ENCODE measurements around the gene ZBTB43.

Gene ZBTB43

DNA sequence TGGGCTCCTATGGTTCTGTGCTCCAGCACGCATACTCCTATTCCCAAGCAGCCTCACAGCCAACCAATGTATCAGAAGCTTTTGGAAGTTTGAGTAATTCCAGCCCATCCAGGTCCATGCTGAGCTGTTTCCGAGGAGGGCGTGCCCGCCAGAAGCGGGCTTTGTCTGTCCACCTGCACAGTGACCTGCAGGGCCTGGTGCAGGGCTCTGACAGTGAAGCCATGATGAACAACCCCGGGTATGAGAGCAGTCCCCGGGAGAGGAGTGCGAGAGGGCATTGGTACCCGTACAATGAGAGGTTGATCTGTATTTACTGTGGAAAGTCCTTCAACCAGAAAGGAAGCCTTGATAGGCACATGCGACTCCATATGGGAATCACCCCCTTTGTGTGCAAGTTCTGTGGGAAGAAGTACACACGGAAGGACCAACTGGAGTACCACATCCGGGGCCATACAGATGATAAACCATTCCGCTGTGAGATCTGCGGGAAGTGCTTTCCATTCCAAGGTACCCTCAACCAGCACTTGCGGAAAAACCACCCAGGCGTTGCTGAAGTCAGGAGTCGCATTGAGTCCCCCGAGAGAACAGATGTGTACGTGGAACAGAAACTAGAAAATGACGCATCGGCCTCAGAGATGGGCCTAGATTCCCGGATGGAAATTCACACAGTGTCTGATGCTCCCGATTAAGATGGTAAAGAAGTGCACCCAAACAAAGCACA lies 75.5 kb downstream of the ZBTB43 start:
- Histone ChIP-seq H3K4me3 (ENCODE audit: insufficient read depth, low read length, poor library complexity, severe bottlenecking) (no peak overlapping the region), H3K9ac (ENCODE audit: low read length) (no peak overlapping the region), H3K79me2 (ENCODE audit: insufficient read depth, low read length) (no peaks in the 10 kb centered on the region), H3K27me3 (ENCODE audit: low read length) (no peaks in the 10 kb centered on the region), H2AFZ (ENCODE audit: low read depth, low read length, severe bottlenecking) (no peak overlapping the region), H3K9me2 (replicated peaks; ENCODE audit: insufficient read depth, low read length) (no peaks in the 10 kb centered on the region), H3F3A (ENCODE audit: insufficient read depth) (peaks cover 3% of the 10 kb centered on the region; the same call in 1 of the 2 replicates), H3K36me3 (ENCODE audit: low read length) (no peaks in the 10 kb centered on the region), H3K9me3 (ENCODE audit: insufficient read depth, low read length) (no peaks in the 10 kb centered on the region), H3K27ac (ENCODE audit: low read depth, low read length) (no peak overlapping the region), H4K20me1 (ENCODE audit: low read depth, low read length) (no peaks in the 10 kb centered on the region), H3K4me2 (ENCODE audit: low read depth, low read length, poor library complexity, severe bottlenecking) (no peak overlapping the region)
- TF ChIP-seq, protein P1, sequence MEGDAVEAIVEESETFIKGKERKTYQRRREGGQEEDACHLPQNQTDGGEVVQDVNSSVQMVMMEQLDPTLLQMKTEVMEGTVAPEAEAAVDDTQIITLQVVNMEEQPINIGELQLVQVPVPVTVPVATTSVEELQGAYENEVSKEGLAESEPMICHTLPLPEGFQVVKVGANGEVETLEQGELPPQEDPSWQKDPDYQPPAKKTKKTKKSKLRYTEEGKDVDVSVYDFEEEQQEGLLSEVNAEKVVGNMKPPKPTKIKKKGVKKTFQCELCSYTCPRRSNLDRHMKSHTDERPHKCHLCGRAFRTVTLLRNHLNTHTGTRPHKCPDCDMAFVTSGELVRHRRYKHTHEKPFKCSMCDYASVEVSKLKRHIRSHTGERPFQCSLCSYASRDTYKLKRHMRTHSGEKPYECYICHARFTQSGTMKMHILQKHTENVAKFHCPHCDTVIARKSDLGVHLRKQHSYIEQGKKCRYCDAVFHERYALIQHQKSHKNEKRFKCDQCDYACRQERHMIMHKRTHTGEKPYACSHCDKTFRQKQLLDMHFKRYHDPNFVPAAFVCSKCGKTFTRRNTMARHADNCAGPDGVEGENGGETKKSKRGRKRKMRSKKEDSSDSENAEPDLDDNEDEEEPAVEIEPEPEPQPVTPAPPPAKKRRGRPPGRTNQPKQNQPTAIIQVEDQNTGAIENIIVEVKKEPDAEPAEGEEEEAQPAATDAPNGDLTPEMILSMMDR (IDR thresholded peaks at IDR 0.05; ENCODE audit: insufficient read depth, low read length, poor library complexity, severe bottlenecking) = no peak
- no peak for TF ChIP-seq EZH2phosphoT487 (conservative IDR thresholded peaks at IDR 0.05; ENCODE audit: low read length)

DNA sequence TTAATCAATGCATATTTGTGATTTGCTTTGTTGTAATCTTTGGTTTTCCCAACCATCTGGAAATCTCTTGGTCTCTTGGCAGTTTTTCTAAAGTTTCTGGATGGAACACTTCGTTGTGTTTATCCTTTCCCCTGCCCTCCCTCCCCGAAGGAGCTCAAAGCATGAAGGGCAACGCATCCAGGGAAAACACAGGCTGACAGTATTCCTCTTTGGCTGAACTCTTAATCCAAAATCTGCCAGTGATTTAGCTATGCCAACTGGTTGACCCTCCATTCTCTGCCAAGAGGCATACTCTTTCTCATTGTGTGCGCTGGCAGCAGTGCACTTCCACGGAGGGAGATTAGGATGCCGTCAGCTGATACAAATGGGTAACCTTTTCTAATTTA lies 76.1 kb downstream of the ZBTB43 start:
- H3F3A ChIP-seq (ENCODE audit: insufficient read depth) = no peaks in the 10 kb centered on the region
- H4K20me1 ChIP-seq (ENCODE audit: low read depth, low read length) = no peaks in the 10 kb centered on the region
- no peak overlapping the region for H2AFZ ChIP-seq (ENCODE audit: low read depth, low read length, severe bottlenecking)
- no peak overlapping the region for H3K4me2 ChIP-seq (ENCODE audit: low read depth, low read length, poor library complexity, severe bottlenecking)
- TF ChIP-seq EZH2phosphoT487 (conservative IDR thresholded peaks at IDR 0.05; ENCODE audit: low read length) = no peak
- TF ChIP-seq, protein P1 (IDR thresholded peaks at IDR 0.05; ENCODE audit: insufficient read depth, low read length, poor library complexity, severe bottlenecking) = no peak
- H3K9ac ChIP-seq (ENCODE audit: low read length) = no peak overlapping the region
- H3K79me2 ChIP-seq (ENCODE audit: insufficient read depth, low read length) = no peaks in the 10 kb centered on the region
- H3K27me3 ChIP-seq (ENCODE audit: low read length) = no peaks in the 10 kb centered on the region
- H3K27ac ChIP-seq (ENCODE audit: low read depth, low read length) = no peak overlapping the region
- H3K9me3 ChIP-seq (ENCODE audit: insufficient read depth, low read length) = no peaks in the 10 kb centered on the region
- no peaks in the 10 kb centered on the region for H3K36me3 ChIP-seq (ENCODE audit: low read length)
- no peak overlapping the region for H3K4me3 ChIP-seq (ENCODE audit: insufficient read depth, low read length, poor library complexity, severe bottlenecking)
- H3K9me2 ChIP-seq (replicated peaks; ENCODE audit: insufficient read depth, low read length) = no peaks in the 10 kb centered on the region

DNA sequence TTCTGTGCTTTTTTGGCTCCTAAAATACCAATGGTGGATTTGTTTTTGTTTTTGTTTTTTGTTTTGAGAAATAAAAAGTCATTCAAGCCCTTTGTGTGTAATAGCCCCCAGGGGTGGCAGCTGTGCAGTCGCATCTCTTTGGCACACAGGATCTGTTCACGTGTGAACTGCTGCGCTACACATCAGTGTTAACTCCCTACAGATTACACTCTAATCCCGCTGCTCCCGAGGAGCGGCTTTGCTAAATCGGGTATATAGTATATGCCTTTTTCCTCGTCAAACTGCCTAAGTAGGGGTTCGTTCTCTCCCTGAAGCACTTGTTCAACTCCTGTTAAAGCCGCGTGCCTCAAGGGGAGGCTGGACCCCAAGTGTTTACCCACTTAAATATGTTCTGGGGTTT lies 77.9 kb downstream of the ZBTB43 start:
- Histone ChIP-seq H4K20me1 (ENCODE audit: low read depth, low read length) (no peaks in the 10 kb centered on the region), H3K9ac (ENCODE audit: low read length) (no peak overlapping the region), H3F3A (ENCODE audit: insufficient read depth) (no peaks in the 10 kb centered on the region), H3K36me3 (ENCODE audit: low read length) (no peaks in the 10 kb centered on the region), H3K27ac (ENCODE audit: low read depth, low read length) (no peak overlapping the region), H2AFZ (ENCODE audit: low read depth, low read length, severe bottlenecking) (no peak overlapping the region), H3K4me2 (ENCODE audit: low read depth, low read length, poor library complexity, severe bottlenecking) (no peak overlapping the region), H3K4me3 (ENCODE audit: insufficient read depth, low read length, poor library complexity, severe bottlenecking) (no peak overlapping the region), H3K9me2 (replicated peaks; ENCODE audit: insufficient read depth, low read length) (no peaks in the 10 kb centered on the region), H3K27me3 (ENCODE audit: low read length) (no peaks in the 10 kb centered on the region), H3K79me2 (ENCODE audit: insufficient read depth, low read length) (no peaks in the 10 kb centered on the region), H3K9me3 (ENCODE audit: insufficient read depth, low read length) (no peaks in the 10 kb centered on the region)
- TF ChIP-seq, protein P1 (IDR thresholded peaks at IDR 0.05; ENCODE audit: insufficient read depth, low read length, poor library complexity, severe bottlenecking) = no peak
- TF ChIP-seq EZH2phosphoT487 (conservative IDR thresholded peaks at IDR 0.05; ENCODE audit: low read length) = no peak
